ENCODE data around the gene ZNF205.
"Not testable (repeated sequence)": the region's sequence is repeated elsewhere in the genome, so short reads cannot be mapped to it uniquely, and the experiment has no call there.

GRCh38 chr16:3081957-3082356 lies 30.4 kb upstream of the ZNF205 start:
- TF ChIP-seq POLR2A, CTCF (IDR thresholded peaks at IDR 0.05): not testable (repeated sequence)
